Lower leg skin (tissue), 3 donors: ENCODE results near the gene CX3CR1.

Experiments used
- POLR2A ChIP-seq, 2 donors: fragments of 450-650 bp; IDR thresholded peaks; one replicate each; pipeline ENCODE4 v1.6.1; 2016 to 2017; ENCODE audit warnings: antibody characterized with exemption in 2 of 2, mild to moderate bottlenecking in 1 of 2, moderate library complexity in 1 of 2
- TF ChIP-seq, protein P1 (sequence below), 3 donors: fragments of 450-650 bp; IDR thresholded peaks; one replicate each; pipeline ENCODE4 v1.5.1; 2016; ENCODE audit warnings: antibody characterized with exemption in 3 of 3, mild to moderate bottlenecking in 3 of 3, moderate library complexity in 2 of 3

DNA sequence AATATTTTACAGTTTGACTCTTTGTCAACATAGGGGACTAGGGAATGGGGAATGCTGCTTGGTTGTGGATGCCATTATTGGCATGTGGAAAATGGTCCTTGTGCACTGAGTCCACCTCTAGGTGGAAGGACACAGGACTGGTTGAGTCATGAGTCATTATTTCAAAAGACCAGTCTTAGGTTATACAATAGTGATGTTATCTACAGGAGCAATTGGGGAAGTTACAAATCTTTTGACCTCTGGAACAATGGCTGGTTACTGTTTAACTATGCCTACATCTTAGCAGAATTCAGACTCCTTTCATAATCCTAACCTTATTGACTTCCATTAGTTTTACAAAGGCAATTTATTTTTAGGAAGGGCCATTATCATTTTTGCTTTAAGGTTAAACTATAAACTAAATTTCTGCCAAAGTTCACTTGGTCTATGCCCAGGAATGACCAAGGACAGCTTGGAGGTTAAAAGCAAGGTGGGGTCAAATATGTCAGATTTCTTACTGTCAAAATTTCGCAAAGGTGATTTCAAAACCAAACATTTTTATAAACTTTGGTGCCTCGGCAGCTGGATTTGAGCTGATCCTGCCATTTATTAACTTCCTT, 37.8 kb upstream of the CX3CR1 start:
- TF ChIP-seq, protein P1, sequence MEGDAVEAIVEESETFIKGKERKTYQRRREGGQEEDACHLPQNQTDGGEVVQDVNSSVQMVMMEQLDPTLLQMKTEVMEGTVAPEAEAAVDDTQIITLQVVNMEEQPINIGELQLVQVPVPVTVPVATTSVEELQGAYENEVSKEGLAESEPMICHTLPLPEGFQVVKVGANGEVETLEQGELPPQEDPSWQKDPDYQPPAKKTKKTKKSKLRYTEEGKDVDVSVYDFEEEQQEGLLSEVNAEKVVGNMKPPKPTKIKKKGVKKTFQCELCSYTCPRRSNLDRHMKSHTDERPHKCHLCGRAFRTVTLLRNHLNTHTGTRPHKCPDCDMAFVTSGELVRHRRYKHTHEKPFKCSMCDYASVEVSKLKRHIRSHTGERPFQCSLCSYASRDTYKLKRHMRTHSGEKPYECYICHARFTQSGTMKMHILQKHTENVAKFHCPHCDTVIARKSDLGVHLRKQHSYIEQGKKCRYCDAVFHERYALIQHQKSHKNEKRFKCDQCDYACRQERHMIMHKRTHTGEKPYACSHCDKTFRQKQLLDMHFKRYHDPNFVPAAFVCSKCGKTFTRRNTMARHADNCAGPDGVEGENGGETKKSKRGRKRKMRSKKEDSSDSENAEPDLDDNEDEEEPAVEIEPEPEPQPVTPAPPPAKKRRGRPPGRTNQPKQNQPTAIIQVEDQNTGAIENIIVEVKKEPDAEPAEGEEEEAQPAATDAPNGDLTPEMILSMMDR (IDR thresholded peaks at IDR 0.05): no peak
- no peak for TF ChIP-seq POLR2A (IDR thresholded peaks at IDR 0.05)
